GM23338 (cell line): Measurements from ENCODE around the gene MTARC1. TPM values are rescaled to one million over a fixed set of nuclear protein-coding genes. Genes with fewer than 3 reads are reported as not detected.

Experiments
- ATAC-seq: fragments of 200-7000 bp; cut with Tn5 transposase; 3 replicates; pipeline ENCODE4 v1.9.1; 2020
- DNase-seq: peaks from one replicate; pipeline ENCODE4 v3.0.0-alpha.2; 2015; ENCODE audit warnings: low spot score
- H2AFZ ChIP-seq: fragments of 200-600 bp; sonication (generic); 2 replicates; pipeline ENCODE4 v1.8.0; 2016; ENCODE audit warnings: antibody characterized with exemption, mild to moderate bottlenecking, moderate library complexity
- H3F3A ChIP-seq: fragments of 200-600 bp; sonication (generic); replicated peaks from 2 replicates; pipeline ENCODE4 v1.8.0; 2017; ENCODE audit warnings: antibody characterized with exemption, mixed run types, low read depth
- H3K27ac ChIP-seq: fragments of 200-600 bp; sonication (generic); 2 replicates; pipeline ENCODE4 v1.6.1; 2016; ENCODE audit warnings: low read depth
- H3K27me3 ChIP-seq: fragments of 200-600 bp; sonication (generic); 2 replicates; pipeline ENCODE4 v1.8.0; 2016; ENCODE audit warnings: mild to moderate bottlenecking, mixed run types, moderate library complexity; ENCODE audit not compliant: insufficient read depth
- H3K36me3 ChIP-seq: fragments of 200-600 bp; sonication (generic); 2 replicates; pipeline ENCODE4 v1.8.0; 2016; ENCODE audit warnings: mild to moderate bottlenecking; ENCODE audit not compliant: insufficient read depth
- H3K4me1 ChIP-seq: fragments of 200-600 bp; sonication (generic); 2 replicates; pipeline ENCODE4 v1.8.0; 2016; ENCODE audit warnings: mild to moderate bottlenecking, moderate library complexity; ENCODE audit not compliant: insufficient read depth
- H3K4me2 ChIP-seq: fragments of 200-600 bp; sonication (generic); 2 replicates; pipeline ENCODE4 v1.7.1; 2017; ENCODE audit warnings: mixed run types
- H3K4me3 ChIP-seq: fragments of 200-600 bp; sonication (generic); 2 replicates; pipeline ENCODE4 v1.6.1; 2016; ENCODE audit warnings: mixed run types
- H3K79me2 ChIP-seq: fragments of 200-600 bp; sonication (generic); replicated peaks from 2 replicates; pipeline ENCODE4 v1.8.0; 2017; ENCODE audit warnings: mild to moderate bottlenecking; ENCODE audit not compliant: insufficient read depth
- H3K9me2 ChIP-seq: fragments of 200-600 bp; sonication (generic); 2 replicates; pipeline ENCODE4 v1.8.0; 2017; ENCODE audit not compliant: insufficient read depth
- H4K20me1 ChIP-seq: fragments of 200-600 bp; sonication (generic); replicated peaks from 2 replicates; pipeline ENCODE4 v1.8.0; 2017; ENCODE audit warnings: mild to moderate bottlenecking; ENCODE audit not compliant: insufficient read depth
- H3K27ac Mint-ChIP-seq: 2 replicates; pipeline ENCODE4 v1.8.0; 2020; ENCODE audit warnings: inconsistent platforms, mild to moderate bottlenecking, moderate library complexity, mixed read lengths
- H3K27me3 Mint-ChIP-seq: 3 replicates; pipeline ENCODE4 v1.8.0; 2022; ENCODE audit warnings: low read depth, mild to moderate bottlenecking, moderate library complexity, mixed read lengths, inconsistent platforms; ENCODE audit not compliant: insufficient read depth, poor library complexity
- H3K36me3 Mint-ChIP-seq: 3 replicates; pipeline ENCODE4 v1.8.0; 2021; ENCODE audit warnings: low read depth, mild to moderate bottlenecking, inconsistent platforms, moderate library complexity, mixed read lengths
- H3K4me1 Mint-ChIP-seq: 3 replicates; pipeline ENCODE4 v1.8.0; 2020; ENCODE audit warnings: mild to moderate bottlenecking, inconsistent platforms, mixed read lengths
- H3K4me3 Mint-ChIP-seq: 3 replicates; pipeline ENCODE4 v1.8.0; 2021; ENCODE audit warnings: moderate library complexity, mild to moderate bottlenecking, inconsistent platforms, mixed read lengths
- H3K9me3 Mint-ChIP-seq: 3 replicates; pipeline ENCODE4 v1.8.0; 2020; ENCODE audit warnings: moderate library complexity, mild to moderate bottlenecking, inconsistent platforms, mixed read lengths
- POLR2AphosphoS5 ChIP-seq: IDR thresholded peaks from 2 replicates; pipeline ENCODE4 v1.6.1; 2016; ENCODE audit warnings: antibody characterized with exemption, low read depth
- REST ChIP-seq: IDR thresholded peaks from one replicate; pipeline ENCODE4 v1.6.1; 2018; ENCODE audit warnings: antibody characterized with exemption; ENCODE audit not compliant: unreplicated experiment
- ZNF114 ChIP-seq: fragments of 250-450 bp; sonication (Bioruptor Pico); IDR thresholded peaks from 2 replicates; pipeline ENCODE4 v1.5.0; 2020; ENCODE audit warnings: mild to moderate bottlenecking, moderate library complexity
- polyA plus RNA-seq: library from polyadenylated mRNA; unstranded; fragments of >200 nt; fragmentation: Nextera tagmentation; extraction: Ambion mirVana; gene quantifications from 2 replicates; pipeline ENCODE4 v1.2.1, GENCODE V29; 2016
- total RNA-seq: library from RNA; depleted of rRNA; stranded (reverse); fragments of >200 nt; shearing (Covaris generic); gene quantifications from 2 replicates; pipeline ENCODE4 v1.2.3, GENCODE V29; 2014; rRNA removed

The MTARC1 gene
- total and polyA plus RNA-seq, 2 experiments from 2014 or later = 33.9 to 34.6 TPM

- TF ChIP-seq REST = no peak
- TF ChIP-seq POLR2AphosphoS5 = no peak
These were observed 46.7 kb downstream of the MTARC1 start (continued) for GRCh38 chr1:220833436-220833835.

- H3K4me3 Mint-ChIP-seq = no peak overlapping the region
- no peaks in the 10 kb centered on the region for H4K20me1 ChIP-seq
- no peaks in the 10 kb centered on the region for H3K4me1 ChIP-seq
- 0 out of 3 replicates have a peak, but pooled peaks cover 3% of the 10 kb centered on the region for H3K36me3 Mint-ChIP-seq
- no peak overlapping the region for H3K4me2 ChIP-seq
- H3K9me2 ChIP-seq = no peaks in the 10 kb centered on the region
- DNase-seq (no peak), ATAC-seq (no peak)
- no peak for TF ChIP-seq ZNF114 (CRISPR knock-in tag)
- H3K79me2 ChIP-seq = no peaks in the 10 kb centered on the region
- H3K27ac ChIP-seq = no peak overlapping the region
- H3K4me1 Mint-ChIP-seq = no peaks in the 10 kb centered on the region
- H2AFZ ChIP-seq = no peak overlapping the region
- peaks cover 2% of the 10 kb centered on the region for H3K27me3 Mint-ChIP-seq
- H3K27ac Mint-ChIP-seq = no peak overlapping the region
- no peaks in the 10 kb centered on the region for H3F3A ChIP-seq
- no peak overlapping the region for H3K4me3 ChIP-seq
- H3K9me3 Mint-ChIP-seq = no peaks in the 10 kb centered on the region
- no peaks in the 10 kb centered on the region; the same call in 1 of the 2 replicates for H3K36me3 ChIP-seq
- H3K27me3 ChIP-seq = no peaks in the 10 kb centered on the region
These were observed 47.6 kb downstream of the MTARC1 start for GRCh38 chr1:220834155-220834870.

Other genes with a start within 250 kb of the MTARC1 start
- gene C1orf115, start 96.5 kb upstream of the MTARC1 start, total RNA-seq = 6.0 and 6.1 TPM in 2 replicates
- gene C1orf115, start 96.5 kb upstream of the MTARC1 start, polyA plus RNA-seq = 2.5 and 2.9 TPM in 2 replicates
- gene MTARC2, start 38.6 kb upstream of the MTARC1 start, total RNA-seq = 4.1 and 4.3 TPM in 2 replicates
- gene MTARC2, start 38.6 kb upstream of the MTARC1 start, polyA plus RNA-seq = 7.7 and 8.0 TPM in 2 replicates
- 0.07 TPM in 1 of 2 replicates, not detected in the other for gene HLX, start 92.5 kb downstream of the MTARC1 start, total RNA-seq
- gene HLX, start 92.5 kb downstream of the MTARC1 start, polyA plus RNA-seq = not detected in 2 replicates